HepG2 (cell line): ENCODE data around the gene RAD9A. TPM values are rescaled to one million over a fixed set of nuclear protein-coding genes. Genes with fewer than 3 reads are reported as not detected.

Source experiments
- DMAP1 ChIP-seq: IDR thresholded peaks from 2 replicates; pipeline ENCODE4 v1.6.1; 2016
- DNMT1 ChIP-seq: sonication (generic); formaldehyde crosslinking; IDR thresholded peaks from 2 replicates; pipeline ENCODE4 v1.5.1; 2020; ENCODE audit warnings: mild to moderate bottlenecking, missing genetic modification reagents
- HMGA1 ChIP-seq: sonication (generic); formaldehyde crosslinking; conservative IDR thresholded peaks from 2 replicates; pipeline ENCODE4 v1.4.0; 2020; ENCODE audit warnings: missing genetic modification reagents
- MAFF ChIP-seq: IDR thresholded peaks from 2 replicates; pipeline ENCODE4 v1.6.1; 2011; ENCODE audit warnings: low read depth, low read length, improper control_type of control experiment
- NFYC ChIP-seq: IDR thresholded peaks from 2 replicates; pipeline ENCODE4 v1.6.1; 2016; ENCODE audit warnings: missing genetic modification reagents, missing compliant biosample characterization
- NR3C1 ChIP-seq: sonication (generic); formaldehyde crosslinking; IDR thresholded peaks from 2 replicates; pipeline ENCODE4 v1.4.0; 2020; ENCODE audit warnings: missing genetic modification reagents
- REPIN1 ChIP-seq: sonication (generic); formaldehyde crosslinking; IDR thresholded peaks from 2 replicates; pipeline ENCODE4 v1.8.0; 2022; ENCODE audit warnings: missing genetic modification reagents, low read depth, mild to moderate bottlenecking, borderline replicate concordance
- SAFB2 ChIP-seq: sonication (generic); formaldehyde crosslinking; IDR thresholded peaks from 2 replicates; pipeline ENCODE4 v1.5.1; 2020; ENCODE audit warnings: missing genetic modification reagents, low read depth, mild to moderate bottlenecking, borderline replicate concordance
- SP4 ChIP-seq: sonication (generic); formaldehyde crosslinking; IDR thresholded peaks from 2 replicates; pipeline ENCODE4 v1.8.1; 2023; ENCODE audit warnings: mild to moderate bottlenecking, missing genetic modification reagents
- STAG1 ChIP-seq: sonication (generic); formaldehyde crosslinking; IDR thresholded peaks from 2 replicates; pipeline ENCODE4 v1.4.0; 2020; ENCODE audit warnings: missing genetic modification reagents
- TARDBP ChIP-seq: sonication (generic); formaldehyde crosslinking; IDR thresholded peaks from 2 replicates; pipeline ENCODE4 v1.8.0; 2022; ENCODE audit warnings: mild to moderate bottlenecking, missing genetic modification reagents
- TGIF2 ChIP-seq: IDR thresholded peaks from 2 replicates; pipeline ENCODE4 v1.6.1; 2016; ENCODE audit warnings: control low read depth, missing compliant biosample characterization
- ZNF121 ChIP-seq: sonication (generic); formaldehyde crosslinking; IDR thresholded peaks from 2 replicates; pipeline ENCODE4 v1.5.0; 2020; ENCODE audit warnings: mild to moderate bottlenecking, missing genetic modification reagents
- ZNF124 ChIP-seq: sonication (generic); formaldehyde crosslinking; IDR thresholded peaks from 2 replicates; pipeline ENCODE4 v1.4.0; 2020; ENCODE audit warnings: missing genetic modification reagents
- ZNF251 ChIP-seq: sonication (generic); formaldehyde crosslinking; IDR thresholded peaks from 2 replicates; pipeline ENCODE4 v1.9.0; 2021; ENCODE audit warnings: mild to moderate bottlenecking, missing genetic modification reagents
- ZNF350 ChIP-seq: sonication (generic); formaldehyde crosslinking; IDR thresholded peaks from 2 replicates; pipeline ENCODE4 v1.4.0; 2020; ENCODE audit warnings: mild to moderate bottlenecking, low read depth, missing genetic modification reagents, borderline replicate concordance
- ZNF446 ChIP-seq: sonication (generic); formaldehyde crosslinking; IDR thresholded peaks from 2 replicates; pipeline ENCODE4 v1.5.0; 2020; ENCODE audit warnings: mild to moderate bottlenecking, missing genetic modification reagents
- ZNF550 ChIP-seq: sonication (generic); formaldehyde crosslinking; IDR thresholded peaks from 2 replicates; pipeline ENCODE4 v1.4.0; 2020; ENCODE audit warnings: mild to moderate bottlenecking, missing genetic modification reagents, borderline replicate concordance
- ZNF563 ChIP-seq: sonication (generic); formaldehyde crosslinking; IDR thresholded peaks from 2 replicates; pipeline ENCODE4 v1.8.0; 2022; ENCODE audit warnings: mild to moderate bottlenecking, moderate library complexity, missing genetic modification reagents
- ZNF678 ChIP-seq: sonication (generic); formaldehyde crosslinking; IDR thresholded peaks from 2 replicates; pipeline ENCODE4 v1.4.0; 2020; ENCODE audit warnings: mild to moderate bottlenecking, missing genetic modification reagents
- ZNF720 ChIP-seq: sonication (generic); formaldehyde crosslinking; IDR thresholded peaks from 2 replicates; pipeline ENCODE4 v1.4.0; 2020; ENCODE audit warnings: missing genetic modification reagents
- polyA plus RNA-seq, 8 experiments: library from polyadenylated mRNA; depleted of rRNA in 3 of 8; stranded (reverse) in 7 of 8; unstranded in 1 of 8; fragments of >200 nt; fragmentation: Illumina TruSeq in 4 of 8; extraction: Trizol in 4 of 8; gene quantifications; 2 replicates each; pipeline versions ENCODE4 v1.2.1 to v1.2.3, GENCODE V29; 2011 to 2016; ENCODE audit warnings: low read depth in 4 of 8, missing spikeins in 1 of 8, mixed read lengths in 1 of 8; ENCODE audit not compliant: insufficient read depth in 1 of 8
- total RNA-seq, 5 experiments: library from RNA; depleted of rRNA; stranded (reverse); fragments of >200 nt; fragmentation: Illumina TruSeq; extraction: Trizol; gene quantifications; 2 replicates each; pipeline ENCODE4 v1.2.3, GENCODE V29; 2016; ENCODE audit warnings: low read depth in 1 of 5
- TF ChIP-seq, protein P1 (sequence below): sonication (generic); formaldehyde crosslinking; IDR thresholded peaks from 2 replicates; pipeline ENCODE4 v1.5.0; 2020; ENCODE audit warnings: missing genetic modification reagents
- TF ChIP-seq, protein P2 (sequence below): sonication (generic); formaldehyde crosslinking; IDR thresholded peaks from 2 replicates; pipeline ENCODE4 v1.8.1; 2023; ENCODE audit warnings: missing genetic modification reagents, mild to moderate bottlenecking, borderline replicate concordance
- TF ChIP-seq, protein P3 (sequence below): sonication (generic); formaldehyde crosslinking; IDR thresholded peaks from 2 replicates; pipeline ENCODE4 v1.5.0; 2020; ENCODE audit warnings: mild to moderate bottlenecking, missing genetic modification reagents
- TF ChIP-seq, protein P4 (sequence below): sonication (generic); formaldehyde crosslinking; IDR thresholded peaks from 2 replicates; pipeline ENCODE4 v1.4.0; 2020; ENCODE audit warnings: missing genetic modification reagents
- TF ChIP-seq, protein P5 (sequence below): sonication (generic); formaldehyde crosslinking; IDR thresholded peaks from 2 replicates; pipeline ENCODE4 v1.4.0; 2020; ENCODE audit warnings: missing genetic modification reagents

The RAD9A gene
- total and polyA plus RNA-seq, 2 of the 13 experiments (the other 11 are each of a cell fraction or from before 2014, with no cell fraction given), result 10.1 to 15.7 TPM

DNA sequence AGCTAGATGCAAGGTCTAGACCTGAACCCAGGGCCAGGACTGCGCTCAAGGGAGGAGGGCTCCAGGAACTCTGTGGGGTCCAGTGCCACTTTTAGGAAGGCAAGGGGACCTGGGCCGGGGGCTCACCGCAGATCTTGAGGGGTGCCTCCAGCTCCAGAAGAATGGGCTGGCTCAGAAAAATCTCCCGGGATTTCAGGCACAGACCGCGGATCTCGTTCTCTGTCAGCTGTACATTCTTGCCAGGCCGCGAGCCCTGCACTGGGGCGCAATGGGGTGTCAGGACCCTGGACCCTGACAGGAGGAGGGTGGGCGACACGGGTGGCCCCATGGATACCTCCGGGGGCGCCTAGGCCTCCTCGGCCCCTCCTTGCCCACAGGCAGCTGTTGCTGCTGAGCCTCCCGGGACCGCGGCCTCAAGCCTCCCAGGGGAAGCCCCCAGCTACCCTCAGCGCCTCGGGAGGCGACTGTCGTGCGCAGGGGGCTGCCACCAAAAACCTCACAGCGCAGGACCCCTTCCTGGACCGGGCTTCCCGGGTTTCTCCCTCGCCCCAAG, 9.2 kb downstream of the RAD9A start (continued):
- TF ChIP-seq ZNF251, result no peak
- TF ChIP-seq, protein P1, sequence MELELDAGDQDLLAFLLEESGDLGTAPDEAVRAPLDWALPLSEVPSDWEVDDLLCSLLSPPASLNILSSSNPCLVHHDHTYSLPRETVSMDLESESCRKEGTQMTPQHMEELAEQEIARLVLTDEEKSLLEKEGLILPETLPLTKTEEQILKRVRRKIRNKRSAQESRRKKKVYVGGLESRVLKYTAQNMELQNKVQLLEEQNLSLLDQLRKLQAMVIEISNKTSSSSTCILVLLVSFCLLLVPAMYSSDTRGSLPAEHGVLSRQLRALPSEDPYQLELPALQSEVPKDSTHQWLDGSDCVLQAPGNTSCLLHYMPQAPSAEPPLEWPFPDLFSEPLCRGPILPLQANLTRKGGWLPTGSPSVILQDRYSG (CRISPR knock-in tag), result no peak
- TF ChIP-seq DMAP1 (CRISPR knock-in tag), result no peak
- TF ChIP-seq HMGA1 (CRISPR knock-in tag), result no peak
- TF ChIP-seq ZNF550 (CRISPR knock-in tag), result no peak
- no peak for TF ChIP-seq ZNF121 (CRISPR knock-in tag)
- no peak for TF ChIP-seq DNMT1 (CRISPR knock-in tag)
- TF ChIP-seq SAFB2 (CRISPR knock-in tag), result no peak
- TF ChIP-seq NFYC (CRISPR knock-in tag), result no peak
- TF ChIP-seq ZNF563 (CRISPR knock-in tag), result no peak; the same call in 1 of the 2 replicates
- no peak for TF ChIP-seq SP4
- TF ChIP-seq, protein P2, sequence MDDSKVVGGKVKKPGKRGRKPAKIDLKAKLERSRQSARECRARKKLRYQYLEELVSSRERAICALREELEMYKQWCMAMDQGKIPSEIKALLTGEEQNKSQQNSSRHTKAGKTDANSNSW (CRISPR knock-in tag), result no peak
- peak; percentile 59; the same call in 1 of the 2 replicates for TF ChIP-seq ZNF446 (CRISPR knock-in tag)
- no peak for TF ChIP-seq STAG1 (CRISPR knock-in tag)
- TF ChIP-seq, protein P3, sequence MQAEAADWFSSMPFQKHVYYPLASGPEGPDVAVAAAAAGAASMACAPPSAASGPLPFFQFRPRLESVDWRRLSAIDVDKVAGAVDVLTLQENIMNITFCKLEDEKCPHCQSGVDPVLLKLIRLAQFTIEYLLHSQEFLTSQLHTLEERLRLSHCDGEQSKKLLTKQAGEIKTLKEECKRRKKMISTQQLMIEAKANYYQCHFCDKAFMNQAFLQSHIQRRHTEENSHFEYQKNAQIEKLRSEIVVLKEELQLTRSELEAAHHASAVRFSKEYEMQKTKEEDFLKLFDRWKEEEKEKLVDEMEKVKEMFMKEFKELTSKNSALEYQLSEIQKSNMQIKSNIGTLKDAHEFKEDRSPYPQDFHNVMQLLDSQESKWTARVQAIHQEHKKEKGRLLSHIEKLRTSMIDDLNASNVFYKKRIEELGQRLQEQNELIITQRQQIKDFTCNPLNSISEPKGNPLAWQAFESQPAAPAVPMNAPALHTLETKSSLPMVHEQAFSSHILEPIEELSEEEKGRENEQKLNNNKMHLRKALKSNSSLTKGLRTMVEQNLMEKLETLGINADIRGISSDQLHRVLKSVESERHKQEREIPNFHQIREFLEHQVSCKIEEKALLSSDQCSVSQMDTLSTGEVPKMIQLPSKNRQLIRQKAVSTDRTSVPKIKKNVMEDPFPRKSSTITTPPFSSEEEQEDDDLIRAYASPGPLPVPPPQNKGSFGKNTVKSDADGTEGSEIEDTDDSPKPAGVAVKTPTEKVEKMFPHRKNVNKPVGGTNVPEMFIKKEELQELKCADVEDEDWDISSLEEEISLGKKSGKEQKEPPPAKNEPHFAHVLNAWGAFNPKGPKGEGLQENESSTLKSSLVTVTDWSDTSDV, result no peak
- TF ChIP-seq, protein P4, sequence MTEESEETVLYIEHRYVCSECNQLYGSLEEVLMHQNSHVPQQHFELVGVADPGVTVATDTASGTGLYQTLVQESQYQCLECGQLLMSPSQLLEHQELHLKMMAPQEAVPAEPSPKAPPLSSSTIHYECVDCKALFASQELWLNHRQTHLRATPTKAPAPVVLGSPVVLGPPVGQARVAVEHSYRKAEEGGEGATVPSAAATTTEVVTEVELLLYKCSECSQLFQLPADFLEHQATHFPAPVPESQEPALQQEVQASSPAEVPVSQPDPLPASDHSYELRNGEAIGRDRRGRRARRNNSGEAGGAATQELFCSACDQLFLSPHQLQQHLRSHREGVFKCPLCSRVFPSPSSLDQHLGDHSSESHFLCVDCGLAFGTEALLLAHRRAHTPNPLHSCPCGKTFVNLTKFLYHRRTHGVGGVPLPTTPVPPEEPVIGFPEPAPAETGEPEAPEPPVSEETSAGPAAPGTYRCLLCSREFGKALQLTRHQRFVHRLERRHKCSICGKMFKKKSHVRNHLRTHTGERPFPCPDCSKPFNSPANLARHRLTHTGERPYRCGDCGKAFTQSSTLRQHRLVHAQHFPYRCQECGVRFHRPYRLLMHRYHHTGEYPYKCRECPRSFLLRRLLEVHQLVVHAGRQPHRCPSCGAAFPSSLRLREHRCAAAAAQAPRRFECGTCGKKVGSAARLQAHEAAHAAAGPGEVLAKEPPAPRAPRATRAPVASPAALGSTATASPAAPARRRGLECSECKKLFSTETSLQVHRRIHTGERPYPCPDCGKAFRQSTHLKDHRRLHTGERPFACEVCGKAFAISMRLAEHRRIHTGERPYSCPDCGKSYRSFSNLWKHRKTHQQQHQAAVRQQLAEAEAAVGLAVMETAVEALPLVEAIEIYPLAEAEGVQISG (CRISPR knock-in tag), result no peak
- TF ChIP-seq MAFF, result no peak
- TF ChIP-seq TGIF2 (CRISPR knock-in tag), result no peak
- 0 out of 2 replicates have a peak, but pooled peaks have one; percentile 39 for TF ChIP-seq TARDBP (CRISPR knock-in tag)
- TF ChIP-seq ZNF720, result no peak
- no peak for TF ChIP-seq NR3C1
- no peak for TF ChIP-seq ZNF678
- 0 out of 2 replicates have a peak, but pooled peaks have one; percentile 17 for TF ChIP-seq REPIN1 (CRISPR knock-in tag)
- peak; percentile 35; the same call in 1 of the 2 replicates for TF ChIP-seq ZNF350
- TF ChIP-seq ZNF124, result no peak
- TF ChIP-seq, protein P5, sequence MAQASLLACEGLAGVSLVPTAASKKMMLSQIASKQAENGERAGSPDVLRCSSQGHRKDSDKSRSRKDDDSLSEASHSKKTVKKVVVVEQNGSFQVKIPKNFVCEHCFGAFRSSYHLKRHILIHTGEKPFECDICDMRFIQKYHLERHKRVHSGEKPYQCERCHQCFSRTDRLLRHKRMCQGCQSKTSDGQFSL (CRISPR knock-in tag), result no peak
